Measurements from ENCODE around the gene LZTS2.

Gene LZTS2

GRCh38 chr10:101035916-101036702 is 36.5 kb downstream of the LZTS2 start:
- no peak for DNase-seq

- no peak for DNase-seq
Observed at GRCh38 chr10:101036726-101037125, 37.1 kb downstream of the LZTS2 start.

- DNase-seq = no peak
Observed at GRCh38 chr10:101038484-101038883, 38.9 kb downstream of the LZTS2 start.

- DNase-seq = no peak
Observed at GRCh38 chr10:101040061-101040460, 40.5 kb downstream of the LZTS2 start.

GRCh38 chr10:101040851-101041250 is 41.2 kb downstream of the LZTS2 start:
- no peak for DNase-seq

GRCh38 chr10:101041252-101041761 is 41.7 kb downstream of the LZTS2 start:
- peak in 1 of 2 experiments; percentile 67 for DNase-seq

GRCh38 chr10:101042118-101042517 is 42.5 kb downstream of the LZTS2 start:
- DNase-seq = no peak

GRCh38 chr10:101042667-101043362 is 43.2 kb downstream of the LZTS2 start:
- DNase-seq = peak; percentile 59 to 79

GRCh38 chr10:101043363-101043707 is 43.7 kb downstream of the LZTS2 start:
- no peak for DNase-seq

GRCh38 chr10:101044117-101044516 is 44.5 kb downstream of the LZTS2 start:
- no peak for DNase-seq

GRCh38 chr10:101046332-101047238 is 47.0 kb downstream of the LZTS2 start:
- no peak for DNase-seq

GRCh38 chr10:101047268-101047667 is 47.7 kb downstream of the LZTS2 start:
- DNase-seq = no peak

- no peak for DNase-seq
Observed at GRCh38 chr10:101047961-101048892, 48.6 kb downstream of the LZTS2 start.

- DNase-seq = no peak
Observed at GRCh38 chr10:101050208-101051069, 50.8 kb downstream of the LZTS2 start.

- DNase-seq = no peak
Observed at GRCh38 chr10:101052285-101052684, 52.7 kb downstream of the LZTS2 start.

GRCh38 chr10:101053516-101053915 is 53.9 kb downstream of the LZTS2 start:
- DNase-seq = no peak

- no peak for DNase-seq
Observed at GRCh38 chr10:101054351-101054750, 54.7 kb downstream of the LZTS2 start.

GRCh38 chr10:101054876-101055275 is 55.3 kb downstream of the LZTS2 start:
- DNase-seq = no peak

GRCh38 chr10:101055411-101055810 is 55.8 kb downstream of the LZTS2 start:
- no peak for DNase-seq

- no peak for DNase-seq
Observed at GRCh38 chr10:101056365-101057151, 57.0 kb downstream of the LZTS2 start.
